ENCODE data around the gene AKAP12.

Gene AKAP12

DNA sequence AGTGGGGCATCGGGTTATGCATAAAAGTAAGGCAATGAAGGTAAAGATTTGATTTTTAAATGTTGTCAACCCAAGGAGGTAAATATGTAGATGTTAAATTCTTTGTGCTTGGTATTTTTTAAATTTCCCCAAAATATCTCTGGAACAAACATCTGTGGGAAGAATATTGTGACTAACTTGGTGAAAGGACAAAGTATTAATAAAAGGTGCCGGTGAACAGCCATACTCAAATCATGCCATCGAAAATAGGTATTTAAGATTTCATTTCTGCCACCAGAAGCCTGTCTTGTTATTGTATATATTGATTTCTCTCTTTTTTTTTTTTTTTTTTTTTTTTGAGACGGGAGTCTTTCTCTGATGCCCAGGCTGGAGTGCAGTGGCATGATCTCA lies 164.1 kb downstream of the AKAP12 start:
- no peak for DNase-seq
- no peaks in the 10 kb centered on the region for H3F3A ChIP-seq (ENCODE audit: insufficient read depth, low read length)

More for the DNA sequence above, 164.1 kb downstream of the AKAP12 start:
- H3K79me2 ChIP-seq (ENCODE audit: low read length): peaks cover 35% of the 10 kb centered on the region
- no peaks in the 10 kb centered on the region for H3K9me2 ChIP-seq (replicated peaks; ENCODE audit: insufficient read depth, low read length)
- H3K4me1 ChIP-seq (ENCODE audit: low read length): no peaks in the 10 kb centered on the region
- no peaks in the 10 kb centered on the region for H4K20me1 ChIP-seq (ENCODE audit: insufficient read depth, low read length)
- no peak overlapping the region for H3K9ac ChIP-seq (ENCODE audit: low read length)
- TF ChIP-seq EZH2phosphoT487 (IDR thresholded peaks at IDR 0.05; ENCODE audit: low read length): no peak
- TF ChIP-seq, protein P1, sequence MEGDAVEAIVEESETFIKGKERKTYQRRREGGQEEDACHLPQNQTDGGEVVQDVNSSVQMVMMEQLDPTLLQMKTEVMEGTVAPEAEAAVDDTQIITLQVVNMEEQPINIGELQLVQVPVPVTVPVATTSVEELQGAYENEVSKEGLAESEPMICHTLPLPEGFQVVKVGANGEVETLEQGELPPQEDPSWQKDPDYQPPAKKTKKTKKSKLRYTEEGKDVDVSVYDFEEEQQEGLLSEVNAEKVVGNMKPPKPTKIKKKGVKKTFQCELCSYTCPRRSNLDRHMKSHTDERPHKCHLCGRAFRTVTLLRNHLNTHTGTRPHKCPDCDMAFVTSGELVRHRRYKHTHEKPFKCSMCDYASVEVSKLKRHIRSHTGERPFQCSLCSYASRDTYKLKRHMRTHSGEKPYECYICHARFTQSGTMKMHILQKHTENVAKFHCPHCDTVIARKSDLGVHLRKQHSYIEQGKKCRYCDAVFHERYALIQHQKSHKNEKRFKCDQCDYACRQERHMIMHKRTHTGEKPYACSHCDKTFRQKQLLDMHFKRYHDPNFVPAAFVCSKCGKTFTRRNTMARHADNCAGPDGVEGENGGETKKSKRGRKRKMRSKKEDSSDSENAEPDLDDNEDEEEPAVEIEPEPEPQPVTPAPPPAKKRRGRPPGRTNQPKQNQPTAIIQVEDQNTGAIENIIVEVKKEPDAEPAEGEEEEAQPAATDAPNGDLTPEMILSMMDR (IDR thresholded peaks at IDR 0.05; ENCODE audit: low read length): no peak
- TF ChIP-seq EZH2 (optimal IDR thresholded peaks at IDR 0.05; ENCODE audit: low read depth, low read length): no peak
- H3K4me2 ChIP-seq (ENCODE audit: low read depth, low read length): no peak overlapping the region
- H3K36me3 ChIP-seq (replicated peaks; ENCODE audit: insufficient read depth, low read length): no peaks in the 10 kb centered on the region
- H2AFZ ChIP-seq (ENCODE audit: low read length): no peak overlapping the region
- no peak overlapping the region for H3K27ac ChIP-seq (ENCODE audit: low read length)
- H3K27me3 ChIP-seq (replicated peaks; ENCODE audit: insufficient read depth, low read length): no peaks in the 10 kb centered on the region
- no peak overlapping the region for H3K4me3 ChIP-seq (ENCODE audit: low read length)
- H3K9me3 ChIP-seq (replicated peaks; ENCODE audit: insufficient read depth, low read length): no peaks in the 10 kb centered on the region

Data from MM.1S (cell line).